Renal cortical epithelial cell (primary cell): ENCODE data around the gene CUZD1. TPM values are rescaled to one million over a fixed set of nuclear protein-coding genes. Genes with fewer than 3 reads are reported as not detected.
"Not testable (repeated sequence)": the region's sequence is repeated elsewhere in the genome, so short reads cannot be mapped to it uniquely, and the experiment has no call there.

ENCODE experiments used
- DNase-seq: peaks from one replicate; pipeline ENCODE4 v3.0.0-alpha.2; 2011; ENCODE audit warnings: low read depth
- total RNA-seq: library from RNA; depleted of rRNA; stranded (reverse); fragments of >200 nt; gene quantifications from 2 replicates; pipeline ENCODE4 v1.2.3, GENCODE V29; 2014

Gene CUZD1, protein sequence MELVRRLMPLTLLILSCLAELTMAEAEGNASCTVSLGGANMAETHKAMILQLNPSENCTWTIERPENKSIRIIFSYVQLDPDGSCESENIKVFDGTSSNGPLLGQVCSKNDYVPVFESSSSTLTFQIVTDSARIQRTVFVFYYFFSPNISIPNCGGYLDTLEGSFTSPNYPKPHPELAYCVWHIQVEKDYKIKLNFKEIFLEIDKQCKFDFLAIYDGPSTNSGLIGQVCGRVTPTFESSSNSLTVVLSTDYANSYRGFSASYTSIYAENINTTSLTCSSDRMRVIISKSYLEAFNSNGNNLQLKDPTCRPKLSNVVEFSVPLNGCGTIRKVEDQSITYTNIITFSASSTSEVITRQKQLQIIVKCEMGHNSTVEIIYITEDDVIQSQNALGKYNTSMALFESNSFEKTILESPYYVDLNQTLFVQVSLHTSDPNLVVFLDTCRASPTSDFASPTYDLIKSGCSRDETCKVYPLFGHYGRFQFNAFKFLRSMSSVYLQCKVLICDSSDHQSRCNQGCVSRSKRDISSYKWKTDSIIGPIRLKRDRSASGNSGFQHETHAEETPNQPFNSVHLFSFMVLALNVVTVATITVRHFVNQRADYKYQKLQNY
- 0.69 and 1.2 TPM in 2 replicates for total RNA-seq

DNA sequence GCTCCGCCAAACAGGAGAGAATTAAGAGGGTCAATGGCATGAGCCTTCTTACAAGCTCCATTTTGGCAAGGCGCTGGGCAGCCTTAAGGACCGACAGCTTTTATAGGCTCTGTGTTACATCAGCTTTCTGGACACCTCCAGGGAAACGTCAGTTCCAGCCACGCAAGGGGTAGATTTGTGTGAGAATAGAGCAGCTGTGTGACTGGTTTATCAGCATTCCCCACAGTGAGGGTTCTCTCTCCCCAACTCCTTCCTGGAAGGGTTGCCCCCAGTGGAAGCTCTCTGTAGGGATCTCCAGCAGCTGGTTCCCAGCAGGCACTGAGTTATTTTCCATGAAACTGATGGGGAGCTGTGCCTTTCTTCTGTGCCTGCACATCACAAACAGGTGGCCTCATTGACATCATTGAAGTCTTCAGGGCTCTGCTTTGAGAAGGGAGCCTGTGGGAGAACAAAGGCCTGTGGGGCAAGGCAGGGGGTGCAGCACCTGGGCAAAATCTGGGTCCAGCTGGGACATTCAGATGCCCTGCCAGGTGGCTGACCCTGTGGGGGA is at the start of gene CUZD1:
TSS of gene CUZD1 (minus strand) at position 75 of the 550 bp plus-strand sequence. CDS start at position 61, 14 bp downstream.
- no peak for DNase-seq

DNA sequence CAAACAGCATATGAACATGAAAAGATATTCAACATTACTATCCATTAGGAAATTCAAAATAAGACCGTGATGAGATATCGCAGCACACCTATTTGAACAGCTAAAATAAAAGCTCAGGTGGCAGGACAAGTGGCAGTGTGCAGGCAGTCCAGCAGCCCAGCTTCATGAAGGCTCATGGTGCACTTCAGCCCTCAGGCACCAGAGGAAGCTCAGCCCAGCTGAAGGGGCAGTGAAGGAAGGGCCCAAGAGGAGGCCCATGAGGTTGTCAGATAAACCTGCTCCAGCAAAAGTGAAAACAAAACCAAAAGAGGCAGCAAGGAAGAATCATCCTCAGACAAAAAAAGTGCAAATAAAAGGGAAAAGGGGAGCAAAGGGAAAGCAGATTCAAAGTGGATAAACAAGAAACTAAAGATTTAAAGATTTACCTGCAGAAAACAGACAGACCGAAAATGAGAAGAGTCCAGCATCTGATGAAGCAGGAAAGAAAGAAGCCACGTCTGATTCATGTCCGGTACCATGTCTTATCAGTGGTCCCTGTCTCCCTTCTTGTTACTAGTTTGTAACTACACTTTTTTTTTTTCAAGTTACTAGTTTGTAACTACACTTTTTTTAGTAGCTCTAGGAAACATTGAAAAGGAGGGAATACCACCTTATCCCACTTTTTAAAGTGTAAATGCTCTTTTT is 48.7 kb upstream of the CUZD1 start:
- no peak for DNase-seq

GRCh38 chr10:122884166-122884565 is 38.5 kb upstream of the CUZD1 start:
- no peak for DNase-seq

DNA sequence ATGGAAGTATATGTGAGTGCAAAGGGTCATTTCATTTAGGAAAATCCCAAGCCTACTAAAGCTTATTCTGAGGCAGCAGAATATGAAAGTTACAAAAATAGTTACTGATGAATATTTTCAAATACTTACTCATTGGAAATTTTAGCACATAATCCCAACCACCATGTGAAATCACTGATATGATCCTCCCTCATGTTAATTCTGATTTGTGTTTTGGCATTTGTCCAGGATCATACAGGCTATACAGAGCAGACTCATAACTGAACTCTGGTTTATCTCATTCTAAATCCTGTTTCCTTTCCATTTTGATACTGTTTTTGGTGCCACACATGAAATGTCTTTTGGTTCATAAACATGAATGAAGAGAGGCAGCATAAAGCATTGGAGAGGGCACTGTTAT is 37.1 kb upstream of the CUZD1 start:
- DNase-seq, result no peak

GRCh38 chr10:122879339-122880273 is 33.9 kb upstream of the CUZD1 start, which contains the start of gene FAM24B:
FAM24B (minus strand) TSS chr10:122879581; CDS start chr10:122850515, 29,066 bp downstream.
- DNase-seq, result peak; percentile 98

- peak; percentile 32 for DNase-seq
Measured at GRCh38 chr10:122878799-122879338, 33.2 kb upstream of the CUZD1 start.

- no peak for DNase-seq
Measured at GRCh38 chr10:122877264-122877663, 31.6 kb upstream of the CUZD1 start.

GRCh38 chr10:122876467-122876855 is 30.8 kb upstream of the CUZD1 start:
- no peak for DNase-seq

DNA sequence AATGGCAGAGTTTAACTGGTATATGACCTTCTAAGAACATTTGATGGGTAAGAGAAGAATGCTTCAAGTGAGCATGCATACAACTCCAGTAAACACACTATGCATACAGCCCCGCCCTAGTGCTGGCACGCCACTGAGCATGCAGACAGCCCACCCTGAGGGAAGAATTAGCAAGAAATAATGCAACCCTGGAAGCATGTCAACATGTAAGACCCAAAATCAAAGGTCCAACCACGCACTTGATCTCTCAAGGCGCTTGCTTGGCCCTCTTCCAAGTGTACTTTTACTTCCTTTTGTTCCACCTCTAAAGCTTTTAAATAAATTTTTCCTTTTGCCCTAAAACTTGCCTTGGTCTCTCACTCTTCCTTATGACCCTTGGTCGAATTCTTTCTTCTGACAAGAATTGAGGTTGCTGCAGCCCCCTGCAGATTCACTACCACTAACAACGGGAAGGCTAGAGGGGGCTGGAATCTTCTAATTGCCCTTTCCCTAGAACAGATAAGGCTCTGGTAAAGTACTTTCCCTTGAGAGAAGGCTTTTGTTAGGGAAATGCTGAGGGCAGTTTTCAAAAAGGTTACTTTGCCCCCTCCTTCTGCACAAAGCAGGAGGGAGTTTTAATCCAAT is 30.3 kb upstream of the CUZD1 start:
- no peak for DNase-seq

DNA sequence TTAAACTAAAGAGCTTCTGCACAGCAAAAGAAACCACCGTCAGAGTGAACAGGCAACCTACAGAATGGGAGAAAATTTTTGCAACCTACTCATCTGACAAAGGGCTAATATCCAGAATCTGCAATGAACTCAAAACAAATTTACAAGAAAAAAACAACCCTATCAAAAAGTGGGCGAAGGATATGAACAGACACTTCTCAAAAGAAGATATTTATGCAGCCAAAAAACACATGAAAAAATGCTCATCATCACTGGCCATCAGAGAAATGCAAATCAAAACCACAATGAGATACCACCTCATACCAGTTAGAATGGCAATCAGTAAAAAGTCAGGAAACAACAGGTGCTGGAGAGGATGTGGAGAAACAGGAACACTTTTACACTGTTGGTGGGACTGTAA is 26.3 kb upstream of the CUZD1 start:
- not testable (repeated sequence) for DNase-seq

- DNase-seq, result not testable (repeated sequence)
Measured at GRCh38 chr10:122868768-122869167, 23.1 kb upstream of the CUZD1 start.

DNA sequence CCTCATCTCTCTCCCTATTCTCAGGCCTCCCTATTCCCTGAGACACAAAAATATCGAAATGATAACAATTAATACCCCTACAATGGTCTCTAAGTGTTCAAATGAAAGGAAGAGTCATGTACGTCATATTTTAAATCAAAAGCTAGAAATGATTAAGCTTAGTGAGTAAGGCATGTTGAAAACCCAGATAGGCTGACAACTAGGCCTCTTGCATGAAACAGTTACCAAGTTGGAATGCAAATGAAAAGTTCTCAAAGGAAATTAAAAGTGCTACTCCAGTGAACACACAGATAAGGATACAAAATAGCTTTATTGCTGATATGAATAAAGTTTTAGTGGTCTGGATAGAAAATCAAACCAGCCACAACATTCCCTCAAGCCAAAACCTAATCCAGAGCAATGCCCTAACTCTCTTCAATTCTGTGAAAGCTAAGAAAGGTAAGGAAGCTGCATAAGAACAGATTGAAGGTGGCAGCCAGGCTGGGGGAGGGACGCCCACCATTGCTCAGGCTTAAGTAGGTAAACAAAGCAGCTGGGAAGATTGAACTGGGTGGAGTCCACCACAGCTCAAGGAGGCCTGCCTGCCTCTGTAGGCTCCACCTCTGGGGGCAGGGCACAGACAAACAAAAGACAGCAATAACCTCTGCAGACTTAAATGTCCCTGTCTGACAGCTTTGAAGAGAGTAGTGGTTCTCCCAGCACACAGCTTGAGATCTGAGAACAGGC is 21.3 kb upstream of the CUZD1 start:
- peak; percentile 76 for DNase-seq

DNA sequence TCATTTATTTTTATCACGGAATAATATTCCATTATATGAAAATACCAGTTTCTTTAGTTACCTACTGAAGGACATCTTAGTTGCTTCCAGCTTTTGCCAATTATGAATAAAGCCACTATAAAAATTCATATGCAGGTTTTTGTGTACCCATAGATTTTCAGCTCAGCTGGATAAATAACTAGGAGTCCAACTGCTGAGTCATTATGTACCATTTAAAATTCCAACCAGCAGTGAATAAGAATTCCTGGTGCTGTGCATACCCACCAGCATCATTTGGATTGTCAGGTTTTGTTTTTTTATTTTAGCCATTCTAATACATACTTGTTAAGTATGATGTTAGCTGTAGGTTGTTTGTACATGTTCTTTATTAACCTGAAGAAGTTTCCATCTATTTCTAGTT is 19.2 kb upstream of the CUZD1 start:
- DNase-seq, result peak; percentile 70

DNA sequence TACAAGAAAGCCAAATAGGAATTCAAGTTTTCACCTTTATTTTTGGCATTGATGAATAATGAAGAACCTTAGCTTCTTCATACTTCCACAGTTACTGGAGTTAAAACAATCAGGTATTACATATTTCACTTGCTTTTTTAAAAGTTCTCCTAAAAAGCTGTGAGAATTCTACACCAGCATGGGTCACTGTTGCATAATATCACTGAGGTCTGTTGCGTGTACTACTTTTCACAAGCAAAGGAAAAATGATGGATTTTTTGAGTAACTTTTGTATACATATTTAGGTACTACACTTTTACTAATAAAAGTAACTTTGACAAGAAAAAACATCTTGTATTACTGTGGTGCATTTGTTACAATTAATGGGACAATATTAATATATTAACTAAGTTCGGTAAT is 18.5 kb upstream of the CUZD1 start:
- peak; percentile 9 for DNase-seq

DNA sequence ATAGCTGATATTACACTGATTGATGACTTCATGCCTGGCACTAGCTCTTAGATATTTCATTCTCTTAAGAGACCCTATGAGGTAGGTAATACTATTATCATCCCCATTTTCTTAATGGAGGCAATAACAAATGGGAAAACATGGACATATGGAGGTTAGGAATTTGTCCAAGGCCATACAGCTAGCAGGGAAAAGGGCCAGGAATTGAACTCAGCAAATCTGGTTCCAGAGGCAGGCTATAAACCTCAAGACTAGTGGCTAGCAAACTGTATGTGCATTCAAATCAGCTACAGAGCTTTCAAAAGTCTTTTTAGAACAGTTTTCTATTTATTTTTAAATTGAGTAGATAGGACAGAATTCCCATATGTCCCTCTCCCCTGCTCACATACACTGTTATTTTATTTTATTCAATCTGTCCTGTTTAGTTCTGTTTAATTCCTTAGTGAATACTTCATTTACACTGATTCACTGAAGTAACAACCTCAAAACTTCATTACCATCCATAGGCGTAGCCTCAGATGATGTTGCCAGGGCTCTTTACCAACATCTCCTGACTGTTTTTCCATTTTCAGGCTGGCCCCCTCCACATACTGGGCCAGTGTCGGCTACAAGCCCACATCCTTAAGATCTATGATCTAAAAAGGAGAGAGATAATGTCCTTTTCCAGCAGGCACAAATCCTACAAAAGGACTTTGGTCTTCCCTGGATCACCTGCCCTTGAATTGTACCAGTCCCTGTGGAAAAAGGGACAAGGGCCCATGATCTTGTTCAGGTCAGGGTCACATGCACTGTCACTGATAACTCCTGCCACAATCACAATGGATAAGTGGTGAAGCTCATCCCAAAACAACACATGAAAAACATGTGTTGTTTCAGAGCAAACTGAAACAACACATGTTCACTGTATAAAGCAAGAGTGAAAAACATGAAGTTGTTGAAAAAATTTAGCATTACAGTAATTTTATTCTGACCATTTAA is 17.8 kb upstream of the CUZD1 start:
- no peak for DNase-seq

- DNase-seq, result peak; percentile 69
Measured at GRCh38 chr10:122861711-122862161, 16.1 kb upstream of the CUZD1 start.

- DNase-seq, result no peak
Measured at GRCh38 chr10:122859527-122859926, 13.9 kb upstream of the CUZD1 start.

DNA sequence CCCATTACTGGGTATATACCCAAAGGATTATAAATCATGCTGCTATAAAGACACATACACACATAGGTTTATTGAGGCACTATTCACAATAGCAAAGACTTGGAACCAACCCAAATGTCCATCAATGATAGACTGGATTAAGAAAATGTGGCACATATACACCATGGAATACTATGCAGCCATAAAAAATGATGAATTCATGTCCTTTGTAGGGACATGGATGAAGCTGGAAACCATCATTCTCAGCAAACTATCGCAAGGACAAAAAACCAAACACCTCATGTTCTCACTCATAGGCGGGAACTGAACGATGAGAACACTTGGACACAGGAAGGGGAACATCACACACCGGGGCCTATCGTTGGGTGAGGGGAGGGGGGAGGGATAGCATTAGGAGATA is 12.4 kb upstream of the CUZD1 start:
- DNase-seq, result not testable (repeated sequence)
